Activated CD8-positive, alpha-beta memory T cell treated with anti-CD3 and anti-CD28 coated beads for 36 hours (primary cell): ENCODE measurements around the gene KY. TPM values are rescaled to one million over a fixed set of nuclear protein-coding genes. Genes with fewer than 3 reads are reported as not detected.

ENCODE experiments used
- CTCF ChIA-PET: fragments of 350-600 bp; sonication (Branson Sonifier 250); formaldehyde crosslinking; loops from one replicate; lab custom pipeline; 2021; ENCODE audit warnings: antibody characterized with exemption; lab: Charles Lee
- POLR2A ChIA-PET: fragments of 350-600 bp; sonication (Branson Sonifier 250); formaldehyde crosslinking; loops from one replicate; lab custom pipeline; 2021; ENCODE audit warnings: antibody characterized with exemption; lab: Charles Lee
- total RNA-seq, 2 experiments: library from RNA; stranded (reverse); gene quantifications; one replicate each; pipeline ENCODE4 v1.2.3, GENCODE V29; 2021

The KY gene
- total RNA-seq, 2 experiments from 2014 or later = not detected

- POLR2A ChIA-PET = no interaction called here
- CTCF ChIA-PET = no interaction called here
Observed at GRCh38 chr3:134677196-134677986, 26.6 kb upstream of the KY start.

GRCh38 chr3:134675726-134676256, 25.0 kb upstream of the KY start:
- POLR2A ChIA-PET = no interaction called here

GRCh38 chr3:134672571-134672970, 21.7 kb upstream of the KY start:
- CTCF ChIA-PET = no interaction called here

More at GRCh38 chr3:134675726-134676256, 25.0 kb upstream of the KY start:
- CTCF ChIA-PET = no interaction called here

GRCh38 chr3:134667956-134668355, 17.1 kb upstream of the KY start:
- POLR2A ChIA-PET = no interaction called here

More at GRCh38 chr3:134672571-134672970, 21.7 kb upstream of the KY start:
- POLR2A ChIA-PET = no interaction called here

GRCh38 chr3:134667406-134667805, 16.6 kb upstream of the KY start:
- POLR2A ChIA-PET = no interaction called here

More at GRCh38 chr3:134667956-134668355, 17.1 kb upstream of the KY start:
- CTCF ChIA-PET = no interaction called here

DNA sequence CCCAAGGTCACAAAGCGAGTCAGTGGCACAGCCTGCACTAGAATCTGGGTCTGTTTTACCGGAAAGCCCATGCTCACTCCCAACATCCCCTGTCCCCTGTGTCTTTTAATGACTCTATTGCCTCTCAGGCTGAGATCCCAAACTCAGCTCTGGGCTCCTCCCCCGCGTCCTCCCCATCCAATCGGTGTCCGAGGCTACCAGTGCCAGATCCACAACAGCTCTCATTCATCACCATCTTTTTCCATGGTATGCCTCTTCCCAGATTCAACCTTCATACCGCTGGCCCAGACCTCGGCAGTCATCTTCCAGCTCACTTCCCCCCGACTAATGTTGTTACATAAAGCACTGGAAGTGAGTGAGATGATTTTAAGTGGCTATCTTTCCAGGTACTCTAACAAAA, 16.1 kb upstream of the KY start:
- POLR2A ChIA-PET = no interaction called here
- CTCF ChIA-PET = no interaction called here

More at GRCh38 chr3:134667406-134667805, 16.6 kb upstream of the KY start:
- CTCF ChIA-PET = no interaction called here

DNA sequence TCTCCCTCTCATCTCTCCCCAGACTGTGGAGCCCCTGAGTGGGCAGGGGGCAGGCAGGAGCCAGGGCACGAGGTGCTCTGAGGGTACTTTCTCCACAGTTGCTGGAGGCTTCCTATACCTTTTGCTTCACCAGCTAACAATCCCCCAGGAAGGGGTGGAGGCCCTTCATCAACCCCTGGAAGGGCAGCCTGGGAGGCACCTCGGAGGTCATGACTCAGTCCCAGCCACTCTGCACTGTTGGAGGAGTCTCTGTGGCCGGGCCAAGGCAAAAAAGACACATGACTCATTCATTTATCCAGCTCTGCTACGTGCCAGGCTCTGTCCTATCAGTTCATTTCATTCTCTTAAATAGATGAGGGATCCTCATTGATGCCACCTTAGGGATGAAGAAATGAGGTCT, 15.6 kb upstream of the KY start:
- ChIA-PET POLR2A (no interaction called here), CTCF (no interaction called here)

DNA sequence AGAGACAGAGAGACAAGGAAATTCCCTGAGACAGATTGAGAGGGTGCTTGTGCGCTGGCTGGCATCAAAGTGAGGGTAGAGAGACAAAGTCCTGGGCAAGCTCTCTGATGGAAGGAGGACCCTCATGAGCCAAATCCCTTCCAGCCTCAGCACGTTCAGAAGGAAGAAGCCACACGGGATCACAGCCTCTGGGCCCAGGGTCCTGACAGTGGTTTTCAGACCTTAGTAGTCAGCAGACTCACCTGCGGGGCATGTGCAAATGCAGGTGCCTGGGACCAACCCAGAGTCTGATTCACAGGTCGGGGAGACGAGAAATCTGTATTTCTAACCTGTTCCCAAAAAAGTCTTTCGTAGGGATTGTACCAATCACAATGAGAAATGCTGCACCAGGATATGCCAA, 15.2 kb upstream of the KY start:
- ChIA-PET CTCF (no interaction called here), POLR2A (no interaction called here)

DNA sequence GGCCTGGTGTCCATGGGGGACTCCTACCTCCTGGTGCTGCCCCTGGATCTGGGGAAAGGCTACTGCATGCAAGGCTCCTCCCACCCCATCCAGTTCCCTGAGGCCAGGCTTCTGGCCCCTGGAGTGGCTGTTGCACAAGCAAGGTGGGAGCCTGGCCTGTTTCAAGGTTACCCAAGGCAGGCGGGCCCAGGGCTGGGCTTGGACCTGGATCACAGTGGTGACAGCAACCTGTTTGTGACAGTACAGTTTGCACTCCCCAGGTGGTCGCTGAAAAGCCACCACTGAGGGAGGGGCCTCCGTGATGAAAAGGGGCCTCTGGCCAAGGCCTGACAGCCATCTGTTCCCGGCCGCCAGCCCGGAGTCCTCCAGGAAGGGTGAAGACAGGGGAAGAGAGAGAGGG, 14.4 kb upstream of the KY start:
- POLR2A ChIA-PET = no interaction called here
- CTCF ChIA-PET = no interaction called here

DNA sequence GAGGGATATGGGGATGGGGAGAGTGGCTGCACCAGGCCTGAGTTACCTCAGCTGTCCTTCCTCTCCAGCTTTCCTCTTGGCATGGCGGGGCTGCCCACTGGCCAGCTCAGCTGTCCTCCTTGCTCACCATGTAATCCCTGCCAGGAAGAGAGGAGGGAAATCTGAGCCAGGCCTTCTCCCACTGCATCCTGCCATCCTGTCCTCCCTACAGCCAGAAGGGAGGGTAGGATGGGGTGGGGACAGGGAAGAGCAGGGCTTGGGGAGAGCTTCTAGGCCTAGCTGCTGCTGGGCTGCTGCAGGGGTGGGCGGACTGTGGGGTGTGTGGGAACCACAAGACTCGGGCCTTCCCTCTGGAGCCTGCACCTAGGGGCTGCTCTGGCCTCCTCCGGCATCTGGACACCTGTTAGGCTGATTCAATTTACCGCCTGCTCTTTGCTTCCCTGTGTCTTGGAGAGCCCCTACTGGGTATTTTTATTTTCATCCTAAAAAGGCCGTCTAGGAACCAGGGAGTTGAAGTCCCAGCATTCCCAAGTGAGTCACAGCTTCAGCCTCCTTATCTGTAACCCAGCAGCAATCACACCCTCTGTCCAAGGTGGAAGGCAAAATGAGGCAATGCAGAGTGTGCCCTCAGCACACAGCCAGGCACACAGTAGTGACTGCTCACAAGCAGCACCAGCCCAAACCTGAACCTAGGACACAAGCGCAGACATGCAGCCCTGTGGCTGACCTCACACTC, 13.1 kb upstream of the KY start:
- ChIA-PET CTCF (no interaction called here), POLR2A (no interaction called here)

DNA sequence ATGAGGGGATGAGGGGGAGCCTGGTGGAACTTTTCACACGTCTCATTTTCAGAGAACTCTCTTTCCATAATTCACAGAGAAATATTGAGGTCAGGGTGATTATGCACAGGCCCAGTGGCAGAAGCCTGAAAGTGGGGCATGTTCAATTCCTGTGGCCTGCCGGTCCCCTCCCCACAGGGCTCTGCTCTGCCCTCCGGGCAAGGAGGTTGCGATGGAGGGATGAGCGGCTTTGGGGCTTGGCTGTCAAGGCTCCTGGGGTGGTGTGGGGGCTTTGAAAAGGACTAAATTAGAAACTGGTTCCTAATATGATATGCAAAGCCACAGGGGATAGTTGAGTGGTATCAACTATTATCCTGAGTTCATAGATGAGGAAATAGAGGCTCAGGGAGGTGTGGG, 9.2 kb upstream of the KY start:
- ChIA-PET POLR2A (no interaction called here), CTCF (no interaction called here)

GRCh38 chr3:134659391-134660045, 8.7 kb upstream of the KY start:
- ChIA-PET CTCF (no interaction called here), POLR2A (no interaction called here)

DNA sequence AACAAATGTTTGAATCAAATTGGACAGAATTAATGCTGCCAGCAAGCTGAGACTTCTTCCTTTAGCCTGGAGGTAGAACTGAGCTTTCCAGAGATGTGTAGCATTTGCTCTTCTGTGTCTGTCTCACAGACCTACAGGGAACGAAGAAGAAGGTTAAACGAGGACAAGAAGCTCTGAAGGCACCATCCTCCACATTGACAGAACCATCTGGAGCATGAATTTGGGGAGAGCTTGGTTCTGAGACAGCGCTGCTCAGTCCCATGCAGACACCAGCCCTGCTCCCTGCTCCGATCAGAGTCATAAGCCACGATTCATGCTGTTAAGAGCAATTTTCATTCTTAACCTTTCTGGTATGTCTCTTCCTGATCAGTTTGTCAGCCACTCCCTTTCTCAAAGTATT, 7.7 kb upstream of the KY start:
- POLR2A ChIA-PET = no interaction called here

DNA sequence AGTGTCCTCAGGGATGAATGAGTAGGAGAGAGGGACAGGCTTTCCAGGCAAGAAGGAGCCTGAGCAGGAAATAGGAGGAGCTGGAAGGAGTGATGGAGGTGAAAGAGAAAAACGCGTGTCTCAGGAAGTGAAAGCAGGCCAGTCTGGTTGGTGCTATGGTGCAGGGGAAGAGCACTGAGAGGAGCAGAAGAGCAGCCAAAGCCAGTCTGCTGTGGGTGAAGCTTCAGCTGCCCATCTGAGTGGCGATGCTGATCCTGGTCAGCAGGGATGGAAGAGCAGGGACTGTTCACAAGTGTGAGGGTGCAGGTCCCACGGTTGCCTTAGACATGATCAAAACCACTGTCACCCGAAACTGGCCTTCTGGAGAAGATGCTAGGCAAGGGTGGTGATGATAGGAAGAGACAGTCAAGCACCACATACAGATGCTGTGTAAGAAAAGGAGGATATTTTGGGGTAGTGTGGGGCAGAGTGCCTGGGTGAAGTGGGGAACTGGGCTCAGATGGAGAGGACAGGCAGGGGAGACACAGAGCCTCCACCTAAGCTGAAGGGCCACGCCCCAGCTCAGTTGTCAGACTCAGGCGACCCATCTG, 5.5 kb upstream of the KY start:
- CTCF ChIA-PET = no interaction called here
- POLR2A ChIA-PET = no interaction called here

More for the DNA sequence above, 7.7 kb upstream of the KY start:
- CTCF ChIA-PET = no interaction called here

DNA sequence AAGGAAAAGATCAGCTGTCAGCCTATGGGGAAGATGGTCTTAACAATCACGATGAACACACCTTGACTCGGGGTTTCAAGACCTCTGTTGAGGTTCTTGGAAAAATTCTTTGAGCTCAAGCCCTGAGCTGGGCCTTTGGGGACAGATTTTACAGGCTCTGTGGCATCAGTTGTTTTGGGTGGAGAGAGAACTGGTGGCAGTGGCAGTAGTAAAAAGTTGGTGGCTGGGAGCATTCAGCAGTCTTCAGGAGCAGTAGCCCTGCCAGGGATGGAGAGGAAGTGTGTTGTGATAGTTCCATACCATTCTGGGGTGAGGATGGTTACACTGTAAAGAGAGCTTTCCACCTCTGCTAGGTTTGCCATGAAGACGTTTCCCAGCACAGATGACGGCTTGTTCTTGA, 4.9 kb upstream of the KY start:
- ChIA-PET POLR2A (no interaction called here), CTCF (no interaction called here)

DNA sequence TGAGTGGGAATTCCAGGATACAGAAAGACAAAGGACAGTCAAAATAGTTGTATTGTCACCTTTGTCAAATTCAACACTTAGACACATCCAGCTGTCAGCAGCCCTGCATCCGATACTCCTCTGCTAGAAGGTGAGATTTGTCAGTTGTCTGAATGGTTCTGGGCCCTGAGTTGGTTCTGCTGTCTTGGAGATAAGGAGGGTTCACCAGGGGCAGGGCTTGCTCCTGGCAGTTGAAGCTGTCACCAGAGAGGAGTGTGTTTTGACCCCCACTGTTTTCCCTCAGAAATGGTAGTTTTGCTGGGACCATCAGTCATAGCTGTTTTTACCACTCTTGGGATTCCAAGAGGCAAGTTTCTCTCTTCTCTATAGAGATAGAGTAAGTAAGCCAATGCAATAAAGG, 3.2 kb upstream of the KY start:
- CTCF ChIA-PET = no interaction called here
- POLR2A ChIA-PET = no interaction called here

DNA sequence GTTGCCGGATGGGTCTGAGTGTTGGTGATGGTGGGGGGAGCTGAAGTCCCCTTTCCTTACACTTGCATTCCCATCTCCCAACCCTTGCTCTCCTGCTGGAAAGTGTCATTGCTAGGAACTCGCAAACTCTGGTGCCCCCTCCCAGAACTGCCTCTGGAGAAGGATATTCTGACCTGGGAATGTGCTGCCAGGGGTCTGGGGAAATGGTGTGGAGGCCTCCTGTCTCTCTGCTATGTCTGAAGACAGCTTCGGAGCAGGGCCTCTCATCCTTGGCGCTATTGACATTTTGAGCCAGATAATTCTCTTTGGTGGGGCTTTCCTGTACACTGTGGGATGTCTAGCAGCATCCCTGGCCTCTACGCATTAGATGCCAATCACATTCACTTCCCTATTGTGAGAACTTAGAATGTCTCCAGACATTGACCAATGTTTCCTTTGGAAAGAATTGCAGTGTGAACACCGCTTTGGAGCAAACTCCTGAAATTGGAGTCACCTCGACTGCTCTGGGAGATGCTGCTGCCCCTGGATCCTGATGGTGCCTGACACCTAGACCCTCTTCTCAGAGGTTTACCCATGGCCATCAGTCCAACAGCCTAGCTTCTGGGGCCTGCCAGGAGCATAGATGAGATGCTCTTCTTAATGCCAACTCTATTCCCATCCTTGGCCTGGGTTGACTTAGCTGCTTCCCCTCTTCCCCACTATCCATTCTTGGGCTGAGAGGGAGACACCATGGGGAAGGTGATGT, 2.2 kb upstream of the KY start:
- CTCF ChIA-PET = no interaction called here
- POLR2A ChIA-PET = no interaction called here

GRCh38 chr3:134652409-134652831, 1.6 kb upstream of the KY start:
- POLR2A ChIA-PET = no interaction called here
- CTCF ChIA-PET = no interaction called here

DNA sequence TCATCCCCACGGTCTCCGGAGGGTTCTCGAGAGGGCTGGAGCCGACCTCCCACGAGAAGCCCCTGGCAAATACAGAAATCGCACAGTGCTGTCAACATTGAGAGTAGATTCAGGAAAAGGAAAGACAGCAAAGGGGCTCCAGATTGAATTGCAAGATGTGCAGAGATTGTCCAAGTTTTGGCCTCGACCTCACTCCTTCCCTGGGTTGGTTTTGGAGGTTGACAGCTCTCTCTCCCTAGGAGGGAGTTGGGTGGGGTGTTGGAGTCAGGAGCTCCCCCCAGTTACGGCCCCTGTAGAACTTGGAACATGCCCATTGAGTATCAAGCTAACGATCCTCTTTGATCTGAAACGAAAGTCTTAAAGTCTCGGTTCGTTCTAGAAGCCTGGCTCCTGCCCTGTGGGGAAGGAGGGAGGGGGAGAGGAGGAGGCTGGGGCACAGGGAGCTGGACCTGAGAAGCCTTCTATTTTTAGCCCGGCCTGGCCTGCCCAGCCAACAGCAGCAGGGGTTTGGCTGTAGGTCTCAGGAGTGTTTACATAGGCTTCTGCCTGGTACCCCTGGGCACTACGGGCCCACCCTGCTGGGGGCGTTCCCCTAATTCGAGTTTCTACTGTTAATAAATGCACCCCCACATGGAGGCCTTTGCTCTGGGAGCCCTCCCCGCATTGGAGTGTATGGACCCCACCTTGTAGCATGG, 672 bp upstream of the KY start:
- ChIA-PET CTCF (no interaction called here), POLR2A (no interaction called here)
